Fibroblast of lung (primary cell): ENCODE measurements around the gene RAPGEF3. TPM values are rescaled to one million over a fixed set of nuclear protein-coding genes. Genes with fewer than 3 reads are reported as not detected.

Source experiments
- DNase-seq, 2 donors: peaks; one replicate each; pipeline versions ENCODE4 v3.0.0 to v3.0.0-alpha.2; 2010; ENCODE audit warnings: low read depth in 2 of 2
- H2AFZ ChIP-seq: 2 replicates; pipeline ENCODE4 v1.5.1; 2012; ENCODE audit warnings: low read length, control low read depth, inconsistent platforms
- H3K27ac ChIP-seq: 2 replicates; pipeline ENCODE4 v1.5.1; 2011; ENCODE audit warnings: low read length, control low read depth; ENCODE audit not compliant: insufficient read depth
- H3K27me3 ChIP-seq: 2 replicates; pipeline ENCODE4 v1.5.1; 2011; ENCODE audit warnings: mild to moderate bottlenecking, low read length; ENCODE audit not compliant: control insufficient read depth, insufficient read depth
- H3K36me3 ChIP-seq: 2 replicates; pipeline ENCODE4 v1.5.1; 2011; ENCODE audit warnings: low read length; ENCODE audit not compliant: control insufficient read depth, insufficient read depth
- H3K4me1 ChIP-seq: 2 replicates; pipeline ENCODE4 v1.5.1; 2011; ENCODE audit warnings: low read length; ENCODE audit not compliant: control insufficient read depth, insufficient read depth; ENCODE audit errors: extremely low read depth
- H3K4me2 ChIP-seq: 2 replicates; pipeline ENCODE4 v1.5.1; 2011; ENCODE audit warnings: low read length, control low read depth; ENCODE audit not compliant: insufficient read depth; ENCODE audit errors: extremely low read depth
- H3K4me3 ChIP-seq, 4 experiments: fragments of 200-600 bp in 1 of 4; sonication (generic) in 1 of 4; replicated peaks in 1 of 4; 2 replicates each; pipeline ENCODE4 v1.5.1; 2011 to 2016; ENCODE audit warnings: low read length in 4 of 4, low read depth in 3 of 4, mild to moderate bottlenecking in 3 of 4, control low read depth in 2 of 4, inconsistent platforms in 1 of 4, mixed read lengths in 1 of 4; ENCODE audit not compliant: insufficient read depth in 1 of 4; ENCODE audit errors: control extremely low read depth in 1 of 4
- H3K79me2 ChIP-seq: 2 replicates; pipeline ENCODE4 v1.5.1; 2012; ENCODE audit warnings: mild to moderate bottlenecking, low read length, inconsistent platforms; ENCODE audit not compliant: control insufficient read depth, insufficient read depth
- H3K9ac ChIP-seq: 2 replicates; pipeline ENCODE4 v1.5.1; 2011; ENCODE audit warnings: mild to moderate bottlenecking, low read length, control low read depth; ENCODE audit not compliant: insufficient read depth
- H3K9me3 ChIP-seq: 2 replicates; pipeline ENCODE4 v1.5.1; 2012; ENCODE audit warnings: low read depth, low read length; ENCODE audit not compliant: control insufficient read depth, insufficient read depth
- H4K20me1 ChIP-seq: 2 replicates; pipeline ENCODE4 v1.5.1; 2011; ENCODE audit warnings: low read length; ENCODE audit not compliant: control insufficient read depth, insufficient read depth; ENCODE audit errors: extremely low read depth
- CTCF ChIP-seq, 2 donors: IDR thresholded peaks in 1 of 2; conservative IDR thresholded peaks in 1 of 2; 1 replicate in 1 of 2; 2 replicates in 1 of 2; pipeline ENCODE4 v1.5.1; 2011 to 2012; ENCODE audit warnings: low read length in 2 of 2, control low read depth in 1 of 2, inconsistent platforms in 1 of 2, low read depth in 1 of 2, mild to moderate bottlenecking in 1 of 2
- EZH2 ChIP-seq: IDR thresholded peaks from 2 replicates; pipeline ENCODE4 v1.5.1; 2012; ENCODE audit warnings: low read length, control low read depth, mild to moderate bottlenecking; ENCODE audit errors: missing control alignments
- polyA plus RNA-seq, 2 donors: library from polyadenylated mRNA; depleted of rRNA in 1 of 2; stranded (reverse) in 1 of 2; unstranded in 1 of 2; fragments of >200 nt; gene quantifications; 2 replicates each; pipeline ENCODE4 v1.2.1, GENCODE V29; 2011 to 2012; ENCODE audit warnings: missing spikeins in 1 of 2
- total RNA-seq: library from RNA; depleted of rRNA; stranded (reverse); fragments of >200 nt; gene quantifications from 2 replicates; pipeline ENCODE4 v1.2.1, GENCODE V29; 2014

Gene RAPGEF3
- total and polyA plus RNA-seq, 2 donors (not counting 1 experiment from before 2014, with no cell fraction given): 0.83 to 2.8 TPM

- Histone ChIP-seq H3K4me3 (no peak overlapping the region), H2AFZ (no peak overlapping the region), H4K20me1 (no peaks in the 10 kb centered on the region), H3K79me2 (no peaks in the 10 kb centered on the region), H3K4me2 (no peak overlapping the region), H3K36me3 (no peaks in the 10 kb centered on the region), H3K9me3 (no peaks in the 10 kb centered on the region), H3K27me3 (peaks cover 2% of the 10 kb centered on the region), H3K9ac (no peak overlapping the region), H3K4me1 (peaks cover 18% of the 10 kb centered on the region), H3K27ac (no peak overlapping the region)
- TF ChIP-seq CTCF (conservative IDR thresholded peaks at IDR 0.05 in 1 of 2, IDR thresholded peaks at IDR 0.05 in 1 of 2; ENCODE audit: low read depth in 1 of 2, low read length in 2 of 2) (no peak), EZH2 (no peak)
- no peak for DNase-seq
Measured at GRCh38 chr12:47739297-47739696, 19.4 kb downstream of the RAPGEF3 start.

DNA sequence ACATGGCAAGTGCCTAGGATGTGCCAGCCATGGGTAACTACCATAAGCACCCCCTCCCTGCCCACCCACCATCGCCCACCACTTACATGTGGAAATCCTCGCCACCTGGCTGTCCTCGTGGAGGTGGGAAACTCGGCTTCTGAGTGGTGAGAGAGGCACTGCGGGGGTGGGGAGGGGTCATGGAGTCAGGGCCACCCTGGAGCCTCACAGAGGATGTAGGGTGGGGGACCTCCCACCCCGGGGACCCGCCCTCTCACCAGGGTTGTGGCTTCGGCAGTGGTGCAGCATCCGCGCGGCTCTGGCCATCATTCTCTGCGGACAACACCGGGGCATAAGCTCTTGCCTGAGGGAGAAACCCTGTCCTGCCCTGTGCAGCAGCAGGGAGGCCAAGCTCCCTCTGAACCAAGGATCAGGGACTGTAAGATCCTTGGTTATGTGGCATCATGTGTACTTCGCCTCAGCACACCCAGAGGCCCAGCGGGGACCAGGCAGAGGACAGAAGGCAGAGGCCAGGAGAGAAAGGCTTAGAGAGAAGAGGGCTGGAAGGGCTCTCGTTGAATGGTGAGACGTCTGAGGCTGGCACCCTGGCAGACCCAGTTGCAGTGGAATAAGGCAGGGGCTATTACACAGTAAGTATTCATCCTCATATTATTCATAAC lies 20.6 kb downstream of the RAPGEF3 start:
- Histone ChIP-seq H3K36me3 (no peaks in the 10 kb centered on the region), H4K20me1 (no peaks in the 10 kb centered on the region), H2AFZ (no peak overlapping the region), H3K27ac (no peak overlapping the region), H3K4me3 (no peak overlapping the region), H3K4me1 (peaks cover 18% of the 10 kb centered on the region), H3K79me2 (no peaks in the 10 kb centered on the region), H3K27me3 (no peaks in the 10 kb centered on the region), H3K9ac (no peak overlapping the region), H3K4me2 (no peak overlapping the region), H3K9me3 (no peaks in the 10 kb centered on the region)
- no peak for DNase-seq
- TF ChIP-seq CTCF (conservative IDR thresholded peaks at IDR 0.05 in 1 of 2, IDR thresholded peaks at IDR 0.05 in 1 of 2; ENCODE audit: low read depth in 1 of 2, low read length in 2 of 2) (no peak), EZH2 (no peak)

DNA sequence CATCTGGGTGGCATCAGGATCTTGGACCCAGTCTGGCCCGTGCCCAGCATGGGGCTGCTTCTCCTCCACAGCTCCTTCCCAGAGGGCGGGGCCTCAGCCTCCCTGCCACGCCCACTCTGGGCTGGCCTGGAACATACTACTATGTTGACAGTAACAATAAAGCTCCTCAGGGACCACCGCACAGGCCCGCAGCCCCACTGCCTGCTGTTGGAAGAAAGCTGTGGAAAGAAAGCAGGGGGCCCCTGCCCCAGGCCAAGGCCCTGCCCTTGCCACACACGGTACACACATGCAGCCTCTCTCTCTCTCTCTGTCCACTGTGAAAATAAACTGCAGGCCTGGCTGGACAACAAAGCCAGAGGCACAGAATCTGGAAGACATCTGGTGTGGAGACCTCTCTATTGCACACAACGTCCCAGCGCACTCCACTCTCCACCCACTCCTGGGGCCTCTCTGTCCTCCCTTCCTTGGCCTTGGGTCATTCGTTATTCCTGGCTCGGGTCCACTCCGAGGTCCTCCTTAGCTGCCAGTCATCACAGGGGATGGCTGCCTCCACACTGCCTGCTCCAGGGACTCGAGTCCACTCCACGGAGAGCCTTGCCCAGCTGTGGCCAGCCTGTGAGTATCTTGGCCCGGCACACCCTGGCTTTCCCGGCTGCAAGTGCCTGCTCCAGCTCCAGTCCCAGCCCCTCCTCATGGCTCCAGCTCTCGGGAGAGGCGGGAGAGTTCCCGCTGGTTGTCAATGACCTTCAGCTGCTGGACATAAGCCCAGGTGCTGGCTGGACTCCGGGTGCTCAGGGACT lies 21.6 kb downstream of the RAPGEF3 start:
- DNase-seq: peak; percentile 31 to 93
- peak overlapping the region; percentile 39 for H3K27ac ChIP-seq

More for the DNA sequence above, 21.6 kb downstream of the RAPGEF3 start:
- H2AFZ ChIP-seq: peak overlapping the region; percentile 77
- H4K20me1 ChIP-seq: no peaks in the 10 kb centered on the region
- H3K27me3 ChIP-seq: no peaks in the 10 kb centered on the region
- H3K79me2 ChIP-seq: no peaks in the 10 kb centered on the region
- TF ChIP-seq CTCF (conservative IDR thresholded peaks at IDR 0.05 in 1 of 2, IDR thresholded peaks at IDR 0.05 in 1 of 2; ENCODE audit: low read depth in 1 of 2, low read length in 2 of 2): no peak
- TF ChIP-seq EZH2: no peak
- peaks cover 18% of the 10 kb centered on the region for H3K4me1 ChIP-seq
- no peak overlapping the region for H3K9ac ChIP-seq
- H3K9me3 ChIP-seq: no peaks in the 10 kb centered on the region
- H3K4me2 ChIP-seq: peak overlapping the region; percentile 78
- H3K36me3 ChIP-seq: no peaks in the 10 kb centered on the region
- H3K4me3 ChIP-seq: peak overlapping the region in 1 of 4 experiments; percentile 31
